Thyroid gland (tissue), 4 donors: Measurements from ENCODE around the gene MRRF.
"Not testable (repeated sequence)": the region's sequence is repeated elsewhere in the genome, so short reads cannot be mapped to it uniquely, and the experiment has no call there.

Source experiments
- POLR2A ChIP-seq, 2 donors: fragments of 450-650 bp; IDR thresholded peaks; one replicate each; pipeline ENCODE4 v1.6.1; 2017; ENCODE audit warnings: antibody characterized with exemption in 2 of 2, mild to moderate bottlenecking in 2 of 2, moderate library complexity in 1 of 2
- TF ChIP-seq, protein P1 (sequence below), 6 experiments: fragments of 200-600 bp in 3 of 6; fragments of 450-650 bp in 3 of 6; sonication (generic) in 3 of 6; IDR thresholded peaks; one replicate each; pipeline ENCODE4 v1.5.1; 2016 to 2019; ENCODE audit warnings: antibody characterized with exemption in 6 of 6, mild to moderate bottlenecking in 2 of 6, inconsistent platforms in 1 of 6, moderate library complexity in 1 of 6

GRCh38 chr9:122324665-122325064 lies 60.0 kb downstream of the MRRF start:
- TF ChIP-seq, protein P1, sequence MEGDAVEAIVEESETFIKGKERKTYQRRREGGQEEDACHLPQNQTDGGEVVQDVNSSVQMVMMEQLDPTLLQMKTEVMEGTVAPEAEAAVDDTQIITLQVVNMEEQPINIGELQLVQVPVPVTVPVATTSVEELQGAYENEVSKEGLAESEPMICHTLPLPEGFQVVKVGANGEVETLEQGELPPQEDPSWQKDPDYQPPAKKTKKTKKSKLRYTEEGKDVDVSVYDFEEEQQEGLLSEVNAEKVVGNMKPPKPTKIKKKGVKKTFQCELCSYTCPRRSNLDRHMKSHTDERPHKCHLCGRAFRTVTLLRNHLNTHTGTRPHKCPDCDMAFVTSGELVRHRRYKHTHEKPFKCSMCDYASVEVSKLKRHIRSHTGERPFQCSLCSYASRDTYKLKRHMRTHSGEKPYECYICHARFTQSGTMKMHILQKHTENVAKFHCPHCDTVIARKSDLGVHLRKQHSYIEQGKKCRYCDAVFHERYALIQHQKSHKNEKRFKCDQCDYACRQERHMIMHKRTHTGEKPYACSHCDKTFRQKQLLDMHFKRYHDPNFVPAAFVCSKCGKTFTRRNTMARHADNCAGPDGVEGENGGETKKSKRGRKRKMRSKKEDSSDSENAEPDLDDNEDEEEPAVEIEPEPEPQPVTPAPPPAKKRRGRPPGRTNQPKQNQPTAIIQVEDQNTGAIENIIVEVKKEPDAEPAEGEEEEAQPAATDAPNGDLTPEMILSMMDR (IDR thresholded peaks at IDR 0.05), result not testable (repeated sequence)
- TF ChIP-seq POLR2A (IDR thresholded peaks at IDR 0.05), result not testable (repeated sequence)
